IPS-NIHi11 (cell line): ENCODE results near the gene STARD9.
A peak's percentile ranks its signal among the peaks of the same experiment; 100 is the strongest.
"Not testable (repeated sequence)": the region's sequence is repeated elsewhere in the genome, so short reads cannot be mapped to it uniquely, and the experiment has no call there.

Source experiments
- DNase-seq: peaks from one replicate; pipeline ENCODE4 v3.0.0; 2012; ENCODE audit warnings: mixed read lengths, low spot score

Gene STARD9

GRCh38 chr15:42627485-42627884, 52.1 kb downstream of the STARD9 start:
- no peak for DNase-seq

GRCh38 chr15:42628761-42629160, 53.4 kb downstream of the STARD9 start:
- no peak for DNase-seq

GRCh38 chr15:42632105-42632675, 56.8 kb downstream of the STARD9 start:
- no peak for DNase-seq

GRCh38 chr15:42640109-42640508, 64.7 kb downstream of the STARD9 start:
- DNase-seq: no peak

- DNase-seq: peak; percentile 69
Observed at GRCh38 chr15:42650208-42651066, 75.0 kb downstream of the STARD9 start.

- DNase-seq: no peak
Observed at GRCh38 chr15:42665827-42666226, 90.4 kb downstream of the STARD9 start.

- DNase-seq: no peak
Observed at GRCh38 chr15:42667855-42668254, 92.4 kb downstream of the STARD9 start.

GRCh38 chr15:42670451-42670850, 95.0 kb downstream of the STARD9 start:
- DNase-seq: no peak

GRCh38 chr15:42672444-42672843, 97.0 kb downstream of the STARD9 start:
- DNase-seq: no peak

- no peak for DNase-seq
Observed at GRCh38 chr15:42674472-42674871, 99.1 kb downstream of the STARD9 start.

- no peak for DNase-seq
Observed at GRCh38 chr15:42675021-42675420, 99.6 kb downstream of the STARD9 start.

- no peak for DNase-seq
Observed at GRCh38 chr15:42679285-42680141, 104.1 kb downstream of the STARD9 start.

- not testable (repeated sequence) for DNase-seq
Observed at GRCh38 chr15:42680142-42680482, 104.7 kb downstream of the STARD9 start.

GRCh38 chr15:42681119-42681518, 105.7 kb downstream of the STARD9 start:
- no peak for DNase-seq

GRCh38 chr15:42686281-42686680, 110.9 kb downstream of the STARD9 start:
- no peak for DNase-seq

- no peak for DNase-seq
Observed at GRCh38 chr15:42687740-42688139, 112.3 kb downstream of the STARD9 start.

GRCh38 chr15:42688301-42688700, 112.9 kb downstream of the STARD9 start:
- no peak for DNase-seq

GRCh38 chr15:42691308-42691707, 115.9 kb downstream of the STARD9 start:
- DNase-seq: no peak

- DNase-seq: no peak
Observed at GRCh38 chr15:42691770-42692169, 116.4 kb downstream of the STARD9 start.

GRCh38 chr15:42692536-42692935, 117.1 kb downstream of the STARD9 start:
- no peak for DNase-seq

GRCh38 chr15:42692997-42693396, 117.6 kb downstream of the STARD9 start:
- DNase-seq: no peak

GRCh38 chr15:42693496-42693895, 118.1 kb downstream of the STARD9 start:
- no peak for DNase-seq

GRCh38 chr15:42693942-42694341, 118.5 kb downstream of the STARD9 start:
- no peak for DNase-seq
